ENCODE measurements around the gene RTP3.

DNA sequence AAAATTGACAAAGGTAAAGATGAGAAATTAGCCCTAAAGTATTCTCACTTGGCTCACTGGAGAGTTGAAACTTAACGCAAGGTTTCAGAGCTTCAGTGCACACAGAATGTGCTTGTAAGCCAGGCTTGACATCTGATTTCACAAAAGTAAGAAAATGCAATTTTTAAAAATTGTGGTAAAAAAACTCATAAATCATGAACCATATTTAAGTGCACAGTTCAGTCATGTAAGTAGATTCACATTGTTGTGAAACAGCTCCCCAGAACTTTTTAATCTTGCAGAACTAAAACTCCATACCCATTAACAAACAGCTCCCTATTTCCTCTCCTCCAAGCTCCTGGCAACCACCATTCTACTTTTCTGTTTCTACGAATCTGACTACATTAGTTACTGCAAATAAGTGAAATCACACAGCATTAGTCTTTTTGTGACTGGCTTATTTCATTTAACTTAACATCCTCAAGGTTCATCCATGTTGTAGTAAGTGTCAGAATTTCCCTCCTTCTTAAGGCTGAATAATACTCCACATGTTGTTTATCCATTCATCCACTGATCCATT lies 14.5 kb downstream of the RTP3 start:
- TF ChIP-seq, protein P1, sequence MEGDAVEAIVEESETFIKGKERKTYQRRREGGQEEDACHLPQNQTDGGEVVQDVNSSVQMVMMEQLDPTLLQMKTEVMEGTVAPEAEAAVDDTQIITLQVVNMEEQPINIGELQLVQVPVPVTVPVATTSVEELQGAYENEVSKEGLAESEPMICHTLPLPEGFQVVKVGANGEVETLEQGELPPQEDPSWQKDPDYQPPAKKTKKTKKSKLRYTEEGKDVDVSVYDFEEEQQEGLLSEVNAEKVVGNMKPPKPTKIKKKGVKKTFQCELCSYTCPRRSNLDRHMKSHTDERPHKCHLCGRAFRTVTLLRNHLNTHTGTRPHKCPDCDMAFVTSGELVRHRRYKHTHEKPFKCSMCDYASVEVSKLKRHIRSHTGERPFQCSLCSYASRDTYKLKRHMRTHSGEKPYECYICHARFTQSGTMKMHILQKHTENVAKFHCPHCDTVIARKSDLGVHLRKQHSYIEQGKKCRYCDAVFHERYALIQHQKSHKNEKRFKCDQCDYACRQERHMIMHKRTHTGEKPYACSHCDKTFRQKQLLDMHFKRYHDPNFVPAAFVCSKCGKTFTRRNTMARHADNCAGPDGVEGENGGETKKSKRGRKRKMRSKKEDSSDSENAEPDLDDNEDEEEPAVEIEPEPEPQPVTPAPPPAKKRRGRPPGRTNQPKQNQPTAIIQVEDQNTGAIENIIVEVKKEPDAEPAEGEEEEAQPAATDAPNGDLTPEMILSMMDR (IDR thresholded peaks at IDR 0.05): no peak
- TF ChIP-seq POLR2A (IDR thresholded peaks at IDR 0.05): no peak

Measured in thyroid gland (tissue), 4 donors.